ENCODE results near the gene MRNIP. TPM values are rescaled to one million over a fixed set of nuclear protein-coding genes. Genes with fewer than 3 reads are reported as not detected.

The MRNIP gene
- total and polyA plus RNA-seq, 2 of the 8 experiments (the other 6 are each of a cell fraction or from before 2014, with no cell fraction given), result 29.6 TPM

- TF ChIP-seq GABPA (IDR thresholded peaks at IDR 0.05; ENCODE audit: borderline replicate concordance, insufficient read depth, low read length) (no peak), ATF2 (IDR thresholded peaks at IDR 0.05; ENCODE audit: low read length) (no peak), TAF7 (optimal IDR thresholded peaks at IDR 0.05; ENCODE audit: borderline replicate concordance, low read depth, low read length) (no peak), RNF2 (IDR thresholded peaks at IDR 0.05; ENCODE audit: borderline replicate concordance, low read depth, low read length, missing control alignments, poor library complexity, severe bottlenecking) (no peak), SP2 (IDR thresholded peaks at IDR 0.05; ENCODE audit: low read length) (no peak), TEAD4 (IDR thresholded peaks at IDR 0.05; ENCODE audit: low read depth, low read length) (no peak), ASH2L (IDR thresholded peaks at IDR 0.05; ENCODE audit: low read length) (no peak)
Observed at GRCh38 chr5:179829732-179830435, 28.7 kb downstream of the MRNIP start (continued).

All from H1 (cell line).